GM12875 (cell line): ENCODE data around the gene KCNMA1.

ENCODE experiments used
- H3K4me3 ChIP-seq: one replicate; pipeline ENCODE4 v1.5.1; 2011; ENCODE audit warnings: low read depth, low read length, control low read depth
- TF ChIP-seq, protein P1 (sequence below): IDR thresholded peaks from 2 replicates; pipeline ENCODE4 v1.5.1; 2011; ENCODE audit warnings: low read depth, mild to moderate bottlenecking, control low read depth, inconsistent platforms, low read length, moderate library complexity, borderline replicate concordance; ENCODE audit not compliant: insufficient read depth

Gene KCNMA1

GRCh38 chr10:77478247-77478961, 159.2 kb downstream of the KCNMA1 start:
- no peak overlapping the region for H3K4me3 ChIP-seq
- TF ChIP-seq, protein P1, sequence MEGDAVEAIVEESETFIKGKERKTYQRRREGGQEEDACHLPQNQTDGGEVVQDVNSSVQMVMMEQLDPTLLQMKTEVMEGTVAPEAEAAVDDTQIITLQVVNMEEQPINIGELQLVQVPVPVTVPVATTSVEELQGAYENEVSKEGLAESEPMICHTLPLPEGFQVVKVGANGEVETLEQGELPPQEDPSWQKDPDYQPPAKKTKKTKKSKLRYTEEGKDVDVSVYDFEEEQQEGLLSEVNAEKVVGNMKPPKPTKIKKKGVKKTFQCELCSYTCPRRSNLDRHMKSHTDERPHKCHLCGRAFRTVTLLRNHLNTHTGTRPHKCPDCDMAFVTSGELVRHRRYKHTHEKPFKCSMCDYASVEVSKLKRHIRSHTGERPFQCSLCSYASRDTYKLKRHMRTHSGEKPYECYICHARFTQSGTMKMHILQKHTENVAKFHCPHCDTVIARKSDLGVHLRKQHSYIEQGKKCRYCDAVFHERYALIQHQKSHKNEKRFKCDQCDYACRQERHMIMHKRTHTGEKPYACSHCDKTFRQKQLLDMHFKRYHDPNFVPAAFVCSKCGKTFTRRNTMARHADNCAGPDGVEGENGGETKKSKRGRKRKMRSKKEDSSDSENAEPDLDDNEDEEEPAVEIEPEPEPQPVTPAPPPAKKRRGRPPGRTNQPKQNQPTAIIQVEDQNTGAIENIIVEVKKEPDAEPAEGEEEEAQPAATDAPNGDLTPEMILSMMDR, result no peak

DNA sequence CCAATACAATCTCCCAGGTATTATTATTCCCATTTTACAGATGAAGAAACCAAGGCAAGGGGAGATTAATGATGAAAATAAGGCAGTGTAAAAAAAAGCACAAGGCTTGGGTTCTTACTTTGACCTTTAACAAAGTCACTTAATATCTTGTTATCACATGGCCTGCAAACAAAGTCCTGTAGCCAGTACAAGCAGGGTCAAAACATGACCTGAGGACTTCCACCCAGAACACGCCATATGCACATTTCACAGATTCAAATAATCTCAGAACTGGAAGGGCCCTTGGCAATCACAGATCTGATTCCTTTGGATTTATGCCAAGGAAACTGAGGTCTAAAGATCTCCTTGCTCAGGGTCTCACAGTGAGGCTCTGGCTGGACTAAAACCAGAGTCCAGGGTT, 162.1 kb downstream of the KCNMA1 start:
- no peak overlapping the region for H3K4me3 ChIP-seq
- TF ChIP-seq, protein P1, result no peak

GRCh38 chr10:77474939-77475338, 162.7 kb downstream of the KCNMA1 start:
- no peak overlapping the region for H3K4me3 ChIP-seq
- TF ChIP-seq, protein P1, result no peak

GRCh38 chr10:77474386-77474785, 163.2 kb downstream of the KCNMA1 start:
- TF ChIP-seq, protein P1, result no peak
- no peak overlapping the region for H3K4me3 ChIP-seq

- H3K4me3 ChIP-seq, result no peak overlapping the region
- TF ChIP-seq, protein P1, result no peak
These were observed 165.5 kb downstream of the KCNMA1 start for GRCh38 chr10:77472146-77472545.

DNA sequence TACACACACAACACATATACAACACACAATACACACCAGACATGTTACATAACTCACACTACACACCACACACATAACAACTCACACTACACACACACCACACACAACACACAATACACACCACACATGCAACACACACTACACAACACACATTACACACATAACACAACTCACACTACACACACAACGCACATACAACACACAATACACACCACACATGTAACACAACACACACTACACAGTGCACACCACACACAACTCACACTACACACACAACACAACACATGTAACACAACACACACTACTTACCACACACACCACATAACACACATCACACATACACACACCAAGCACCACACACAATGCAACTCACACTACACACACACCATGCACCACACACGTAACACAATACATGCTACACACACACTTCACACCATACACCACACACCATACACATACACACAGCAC, 166.5 kb downstream of the KCNMA1 start:
- H3K4me3 ChIP-seq, result no peak overlapping the region
- TF ChIP-seq, protein P1, result no peak

GRCh38 chr10:77467422-77467963, 170.1 kb downstream of the KCNMA1 start:
- H3K4me3 ChIP-seq, result no peak overlapping the region
- TF ChIP-seq, protein P1, result no peak
